Fibroblast of villous mesenchyme (primary cell): ENCODE data around the gene DCC. TPM values are rescaled to one million over a fixed set of nuclear protein-coding genes. Genes with fewer than 3 reads are reported as not detected.

Experiments
- DNase-seq: peaks from one replicate; pipeline ENCODE4 v3.0.0-alpha.2; 2010; ENCODE audit warnings: low read depth
- H3K4me3 ChIP-seq: 2 replicates; pipeline ENCODE4 v1.5.1; 2011; ENCODE audit warnings: low read depth, mild to moderate bottlenecking, low read length
- total RNA-seq: library from RNA; depleted of rRNA; stranded (reverse); fragments of >200 nt; gene quantifications from 2 replicates; pipeline ENCODE4 v1.2.3, GENCODE V29; 2012
- TF ChIP-seq, protein P1 (sequence below): IDR thresholded peaks from 2 replicates; pipeline ENCODE4 v1.5.1; 2012; ENCODE audit warnings: low read depth, mild to moderate bottlenecking, low read length; ENCODE audit not compliant: insufficient read depth

DCC gene
- total RNA-seq, 1 donor = not detected

DNA sequence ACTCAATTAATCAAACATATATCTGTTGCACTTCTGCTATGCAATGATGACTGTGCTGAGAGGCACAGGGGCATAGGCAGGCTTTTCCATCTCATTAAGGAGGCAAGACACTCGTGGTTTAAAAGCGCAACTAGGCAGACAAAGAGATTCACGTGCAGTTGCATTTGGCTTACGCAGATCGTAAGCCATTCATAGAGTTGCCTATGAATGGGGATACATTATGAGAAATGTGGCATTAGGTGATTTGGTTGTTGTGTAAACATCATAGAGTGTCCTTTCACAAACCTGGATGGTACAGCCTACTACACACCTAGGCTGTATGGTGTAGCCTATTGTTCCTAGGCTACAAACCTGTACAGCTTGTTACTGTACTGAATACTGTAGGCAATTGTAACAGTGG, 284.7 kb downstream of the DCC start:
- DNase-seq = no peak
- TF ChIP-seq, protein P1, sequence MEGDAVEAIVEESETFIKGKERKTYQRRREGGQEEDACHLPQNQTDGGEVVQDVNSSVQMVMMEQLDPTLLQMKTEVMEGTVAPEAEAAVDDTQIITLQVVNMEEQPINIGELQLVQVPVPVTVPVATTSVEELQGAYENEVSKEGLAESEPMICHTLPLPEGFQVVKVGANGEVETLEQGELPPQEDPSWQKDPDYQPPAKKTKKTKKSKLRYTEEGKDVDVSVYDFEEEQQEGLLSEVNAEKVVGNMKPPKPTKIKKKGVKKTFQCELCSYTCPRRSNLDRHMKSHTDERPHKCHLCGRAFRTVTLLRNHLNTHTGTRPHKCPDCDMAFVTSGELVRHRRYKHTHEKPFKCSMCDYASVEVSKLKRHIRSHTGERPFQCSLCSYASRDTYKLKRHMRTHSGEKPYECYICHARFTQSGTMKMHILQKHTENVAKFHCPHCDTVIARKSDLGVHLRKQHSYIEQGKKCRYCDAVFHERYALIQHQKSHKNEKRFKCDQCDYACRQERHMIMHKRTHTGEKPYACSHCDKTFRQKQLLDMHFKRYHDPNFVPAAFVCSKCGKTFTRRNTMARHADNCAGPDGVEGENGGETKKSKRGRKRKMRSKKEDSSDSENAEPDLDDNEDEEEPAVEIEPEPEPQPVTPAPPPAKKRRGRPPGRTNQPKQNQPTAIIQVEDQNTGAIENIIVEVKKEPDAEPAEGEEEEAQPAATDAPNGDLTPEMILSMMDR = no peak
- no peak overlapping the region for H3K4me3 ChIP-seq

DNA sequence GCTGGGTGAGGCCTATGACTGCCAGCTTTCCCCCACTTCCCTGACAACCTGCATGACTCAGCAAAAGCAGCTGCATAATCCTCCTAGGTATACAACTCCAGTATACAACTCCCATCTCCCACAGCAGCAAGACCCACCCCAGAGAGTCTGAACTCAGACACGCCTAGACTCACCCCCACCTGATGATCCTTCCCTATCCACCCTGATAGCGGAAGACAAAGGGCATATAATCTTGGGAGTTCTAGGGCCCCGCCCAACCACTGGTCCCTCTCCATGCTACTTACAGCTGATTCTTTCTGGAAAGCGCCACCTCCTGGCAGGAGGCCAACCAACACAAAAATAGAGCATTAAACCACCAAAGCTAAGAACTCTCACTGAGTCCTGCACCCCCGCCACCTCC, 296.5 kb downstream of the DCC start:
- no peak overlapping the region for H3K4me3 ChIP-seq
- no peak for DNase-seq
- TF ChIP-seq, protein P1 = no peak

DNA sequence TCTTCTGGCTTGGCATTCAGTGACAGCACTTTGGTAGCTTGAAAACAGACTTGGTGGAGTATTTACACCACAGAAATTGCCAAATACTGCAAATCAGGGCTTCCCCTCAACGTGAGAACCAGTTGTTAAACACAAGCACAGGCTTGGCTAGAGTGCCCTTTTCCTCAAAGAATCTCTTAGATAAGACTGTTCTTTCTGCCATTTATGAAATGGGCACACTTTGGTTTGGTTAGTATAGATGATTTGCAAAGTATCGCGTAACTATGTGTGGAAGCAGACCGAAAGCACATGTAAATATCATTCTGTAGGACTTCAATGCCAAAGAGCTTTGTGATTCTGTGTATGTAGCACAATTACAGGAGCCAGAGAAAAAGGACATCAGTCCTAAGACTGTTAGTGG, 308.2 kb downstream of the DCC start:
- DNase-seq = no peak
- TF ChIP-seq, protein P1 = no peak
- no peak overlapping the region for H3K4me3 ChIP-seq

DNA sequence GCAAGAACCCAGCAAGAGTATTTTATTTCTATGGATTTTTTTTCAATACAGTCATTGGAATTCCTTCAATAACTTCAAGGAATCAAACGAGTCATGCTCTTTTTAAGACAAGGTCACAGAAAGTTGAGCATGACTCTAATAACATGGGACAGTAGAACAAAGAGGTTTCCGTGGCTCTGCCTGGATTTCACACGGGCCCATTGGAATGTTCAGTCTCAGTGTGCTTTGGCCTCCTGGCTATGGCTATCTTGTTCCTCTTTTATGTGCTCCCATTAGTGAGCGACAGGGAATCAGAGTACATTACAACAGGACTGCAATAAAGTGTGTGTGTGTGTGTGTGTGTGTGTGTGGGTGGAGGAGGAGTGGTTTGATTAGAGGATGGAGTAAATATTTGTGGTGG, 312.4 kb downstream of the DCC start:
- TF ChIP-seq, protein P1 = no peak
- no peak for DNase-seq
- no peak overlapping the region for H3K4me3 ChIP-seq

DNA sequence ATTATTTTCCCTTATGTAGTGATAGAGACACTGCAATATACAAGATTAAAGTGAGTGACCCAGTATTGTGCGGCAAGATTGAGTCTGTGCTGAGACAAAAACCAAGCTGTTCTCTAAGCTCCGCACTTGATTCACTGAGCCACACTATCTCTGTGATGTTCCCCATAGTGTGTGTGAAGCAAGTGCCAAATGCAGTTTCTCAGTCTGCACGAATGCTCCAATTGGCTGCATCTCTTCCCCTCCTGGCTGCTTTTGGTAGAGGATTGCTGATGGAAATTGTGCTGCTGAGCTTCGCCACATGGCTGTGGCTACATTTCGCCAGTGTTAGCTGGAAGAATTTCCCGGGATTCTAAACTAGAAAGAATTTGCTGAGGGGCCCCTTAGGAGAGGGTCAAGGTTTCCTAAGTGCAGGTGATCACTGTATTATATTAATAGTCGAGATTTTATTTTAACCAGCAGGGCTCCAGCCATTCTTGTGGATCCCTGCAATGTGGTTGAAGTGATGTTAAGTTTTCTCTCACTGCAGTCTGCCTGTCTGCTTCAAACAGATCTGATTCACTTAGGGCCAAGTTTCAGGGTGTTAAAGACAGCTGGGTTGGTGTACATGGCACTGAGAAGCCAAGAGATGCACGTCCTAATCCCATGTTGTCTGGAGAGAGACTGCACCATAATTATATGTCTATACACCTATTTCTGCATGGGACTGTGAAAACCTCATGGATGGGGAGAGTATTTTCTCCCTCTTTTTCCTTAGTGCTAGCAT, 317.2 kb downstream of the DCC start:
- TF ChIP-seq, protein P1 = no peak
- no peak overlapping the region for H3K4me3 ChIP-seq
- no peak for DNase-seq

DNA sequence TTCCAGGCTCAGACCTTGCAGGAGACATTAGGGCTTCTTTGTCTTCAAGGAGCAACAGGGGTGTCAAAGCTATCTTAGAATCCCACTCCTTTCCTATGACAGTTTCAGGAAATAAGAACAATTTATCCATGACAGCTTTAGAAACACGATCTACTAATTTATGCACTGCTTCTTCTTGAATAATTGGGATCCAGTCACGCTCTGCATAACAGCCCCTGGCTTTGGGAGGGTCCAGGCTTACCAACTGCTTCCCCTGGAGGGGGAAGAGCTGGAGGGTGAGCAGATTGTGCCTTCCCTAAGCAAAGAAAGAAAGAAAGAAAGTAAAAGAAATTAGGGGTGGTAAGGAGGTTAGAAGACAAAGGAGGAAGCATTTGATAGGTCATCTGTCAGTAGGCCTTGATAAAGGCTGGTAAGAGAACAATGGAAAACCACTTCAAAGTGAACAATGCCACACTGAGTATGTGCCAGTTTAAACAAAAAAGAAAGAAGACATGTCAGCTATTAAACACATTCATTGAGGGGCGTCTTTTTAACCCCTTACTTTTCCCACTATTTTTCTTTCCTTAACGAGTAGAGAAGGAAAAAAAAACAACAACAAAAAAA, 327.6 kb downstream of the DCC start:
- TF ChIP-seq, protein P1 = no peak

More for the DNA sequence above, 327.6 kb downstream of the DCC start:
- DNase-seq = no peak
- no peak overlapping the region for H3K4me3 ChIP-seq
